Esophagus muscularis mucosa (tissue), 4 donors: Measurements from ENCODE around the gene LYSMD1. TPM values are rescaled to one million over a fixed set of nuclear protein-coding genes. Genes with fewer than 3 reads are reported as not detected.

Experiments used
- DNase-seq: peaks from one replicate; pipeline ENCODE4 v3.0.0-alpha.2; 2017; ENCODE audit errors: extremely low spot score
- H3K27ac ChIP-seq, 4 donors: fragments of 200-600 bp; sonication (generic); replicated peaks in 1 of 4; 1 replicate in 3 of 4; 2 replicates in 1 of 4; pipeline ENCODE4 v1.5.1; 2016 to 2019; ENCODE audit warnings: mild to moderate bottlenecking in 1 of 4
- H3K27me3 ChIP-seq, 4 donors: fragments of 200-600 bp; sonication (generic); one replicate each; pipeline versions ENCODE4 v1.5.1 to v1.6.0; 2016 to 2019
- H3K36me3 ChIP-seq, 4 donors: fragments of 200-600 bp; sonication (generic); one replicate each; pipeline ENCODE4 v1.5.1; 2016 to 2019
- H3K4me1 ChIP-seq, 4 donors: fragments of 200-600 bp; sonication (generic); one replicate each; pipeline ENCODE4 v1.5.1; 2016 to 2019
- H3K4me3 ChIP-seq, 4 donors: fragments of 200-600 bp; sonication (generic); 1 replicate in 2 of 4; 2 replicates in 2 of 4; pipeline ENCODE4 v1.5.1; 2016 to 2019; ENCODE audit warnings: mild to moderate bottlenecking in 4 of 4, moderate library complexity in 1 of 4
- H3K9me3 ChIP-seq, 4 donors: fragments of 200-600 bp; sonication (generic); 1 replicate in 3 of 4; 2 replicates in 1 of 4; pipeline ENCODE4 v1.5.1; 2016 to 2019
- CTCF ChIP-seq, 3 experiments: fragments of 200-600 bp in 2 of 3; fragments of 450-650 bp in 1 of 3; sonication (generic) in 2 of 3; IDR thresholded peaks; one replicate each; pipeline ENCODE4 v1.5.1; 2017 to 2019; ENCODE audit warnings: antibody characterized with exemption in 3 of 3, mild to moderate bottlenecking in 2 of 3, moderate library complexity in 1 of 3
- EP300 ChIP-seq: sonication (generic); formaldehyde crosslinking; IDR thresholded peaks from one replicate; pipeline ENCODE4 v1.6.1; 2017; ENCODE audit warnings: antibody characterized with exemption
- POLR2A ChIP-seq: fragments of 450-650 bp; IDR thresholded peaks from one replicate; pipeline ENCODE4 v1.6.1; 2017; ENCODE audit warnings: antibody characterized with exemption, moderate library complexity, mild to moderate bottlenecking, low read depth
- POLR2AphosphoS5 ChIP-seq, 2 donors: sonication (generic); formaldehyde crosslinking; IDR thresholded peaks; one replicate each; pipeline ENCODE4 v1.6.1; 2017; ENCODE audit warnings: antibody characterized with exemption in 2 of 2
- WGBS: methylation state at CpG from one replicate; pipeline ENCODE4 v1.1.5; 2018; 5-methylcytosine and 5-hydroxymethylcytosine counted together
- intact Hi-C: fragments of 100-400 bp; cut with DNase I; formaldehyde crosslinking; loops from one replicate; pipeline ENCODE4 v1.15.1; 2023
- total RNA-seq, 4 donors: library from RNA; depleted of rRNA; stranded (reverse); fragments of >200 nt; gene quantifications; one replicate each; pipeline versions ENCODE4 v1.1.0 to v1.2.1, GENCODE V29; 2016

Gene LYSMD1
- total RNA-seq, 4 donors from 2014 or later: 10.9 to 23.5 (median 12.6) TPM

DNA sequence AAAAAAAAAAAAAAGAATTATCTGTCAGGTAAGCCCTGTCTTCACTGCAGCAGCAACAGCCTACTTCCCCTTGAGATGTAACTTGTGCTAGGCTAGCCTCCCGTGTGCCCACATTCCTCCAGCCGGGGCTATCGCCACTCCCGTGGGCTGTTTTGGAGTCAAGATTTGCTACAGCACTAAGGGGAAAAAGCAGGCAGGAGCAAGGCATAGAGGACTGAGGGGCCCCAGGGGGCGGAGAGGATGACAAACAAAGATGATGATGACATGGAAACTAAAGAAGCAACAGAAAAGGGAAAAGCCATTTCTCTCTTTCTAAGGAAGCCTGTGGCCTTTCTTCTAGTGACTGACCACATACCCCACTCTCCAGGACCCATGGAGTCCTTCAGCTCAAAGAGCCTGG, 7.4 kb downstream of the LYSMD1 start:
- Histone ChIP-seq H3K9me3 (no peaks in the 10 kb centered on the region), H3K36me3 (peaks cover 17 to 67% (median 56%) of the 10 kb centered on the region in 4 donors), H3K27ac (no peak overlapping the region), H3K4me3 (no peak overlapping the region), H3K27me3 (no peaks in the 10 kb centered on the region), H3K4me1 (peaks cover 5 to 26% (median 25%) of the 10 kb centered on the region in 4 donors)
- TF ChIP-seq EP300 (no peak), POLR2A (no peak), POLR2AphosphoS5 (IDR thresholded peaks at IDR 0.05) (no peak), CTCF (IDR thresholded peaks at IDR 0.05) (no peak)
- 66% methylated on average over 5 of the region's 5 CpGs for WGBS
- DNase-seq: no peak
- intact Hi-C loops: loop anchor here (5.0 kb wide), 1 partner anchor 131 kb away; no protein-coding TSS in a partner anchor

- Histone ChIP-seq H3K36me3 (peaks cover 17 to 67% (median 55%) of the 10 kb centered on the region in 4 donors), H3K9me3 (no peaks in the 10 kb centered on the region), H3K27me3 (no peaks in the 10 kb centered on the region), H3K27ac (peak overlapping the region in 2 of 4 donors; percentile 3 to 25), H3K4me3 (peak overlapping the region; percentile 27 to 46 (median 32)), H3K4me1 (peaks cover 5 to 19% (median 17%) of the 10 kb centered on the region in 4 donors)
- intact Hi-C loops: loop anchor here (2.0 to 5.0 kb wide), 2 partner anchors 58 to 130 kb away; no protein-coding TSS in a partner anchor
- no peak for DNase-seq
- no peak for TF ChIP-seq POLR2AphosphoS5 (IDR thresholded peaks at IDR 0.05)
- no peak for TF ChIP-seq EP300
- WGBS: 71% methylated on average over 6 of the region's 6 CpGs
These were observed 8.6 kb downstream of the LYSMD1 start for GRCh38 chr1:151157067-151157531.

GRCh38 chr1:151156515-151156819, 9.2 kb downstream of the LYSMD1 start, which contains the start of gene TNFAIP8L2:
TSS of gene TNFAIP8L2 (plus strand) at chr1:151156649. CDS start at chr1:151158698, 2,049 bp downstream.
- DNase-seq: no peak
- TF ChIP-seq POLR2AphosphoS5 (IDR thresholded peaks at IDR 0.05) (no peak), EP300 (no peak), POLR2A (no peak), CTCF (IDR thresholded peaks at IDR 0.05) (no peak)
- peak within 1 kb of the TSS in 2 of 4 donors; percentile 3 to 25 for H3K27ac ChIP-seq
- H3K36me3 ChIP-seq: peaks cover 13 to 61% (median 49%) of the 10 kb centered on the region in 4 donors
- 64% methylated on average over 4 of the region's 4 CpGs for WGBS
- H3K4me3 ChIP-seq: peak within 1 kb of the TSS; percentile 27 to 46 (median 32)
- no peaks in the 10 kb centered on the region for H3K27me3 ChIP-seq
- peaks cover 5 to 19% (median 17%) of the 10 kb centered on the region in 4 donors for H3K4me1 ChIP-seq
- intact Hi-C loops: loop anchor here (2.0 to 5.0 kb wide), 2 partner anchors 58 to 129 kb away; no protein-coding TSS in a partner anchor
- no peaks in the 10 kb centered on the region for H3K9me3 ChIP-seq

GRCh38 chr1:151147665-151148064, 18.0 kb downstream of the LYSMD1 start:
- H3K36me3 ChIP-seq: peaks cover 0 to under 1% (median 0%) of the 10 kb centered on the region in 4 donors
- TF ChIP-seq EP300: no peak
- no peak for TF ChIP-seq CTCF (IDR thresholded peaks at IDR 0.05)
- no peak for TF ChIP-seq POLR2AphosphoS5 (IDR thresholded peaks at IDR 0.05)
- TF ChIP-seq POLR2A: no peak
- H3K4me3 ChIP-seq: peak overlapping the region in 2 of 4 donors; percentile 77 to 88
- DNase-seq: no peak
- H3K27ac ChIP-seq: peak overlapping the region; percentile 84 to 89 (median 87)
- H3K27me3 ChIP-seq: no peaks in the 10 kb centered on the region
- intact Hi-C loops: no loop called here
- peaks cover 35 to 49% (median 43%) of the 10 kb centered on the region in 4 donors for H3K4me1 ChIP-seq
- 90% methylated on average over 2 of the region's 2 CpGs for WGBS
- no peaks in the 10 kb centered on the region for H3K9me3 ChIP-seq

- intact Hi-C loops: no loop called here
- 7% methylated on average over 7 of the region's 7 CpGs for WGBS
These were observed 18.6 kb downstream of the LYSMD1 start for GRCh38 chr1:151147132-151147503.

More at GRCh38 chr1:151147132-151147503, 18.6 kb downstream of the LYSMD1 start:
- no peak for TF ChIP-seq POLR2A
- TF ChIP-seq EP300: no peak
- no peak for TF ChIP-seq POLR2AphosphoS5 (IDR thresholded peaks at IDR 0.05)
- no peak for TF ChIP-seq CTCF (IDR thresholded peaks at IDR 0.05)
- Histone ChIP-seq H3K4me3 (peak overlapping the region; percentile 67 to 88 (median 72)), H3K27me3 (no peaks in the 10 kb centered on the region), H3K9me3 (no peaks in the 10 kb centered on the region), H3K27ac (peak overlapping the region; percentile 84 to 89 (median 87)), H3K36me3 (peaks cover 0 to 6% (median under 1%) of the 10 kb centered on the region in 4 donors), H3K4me1 (peaks cover 40 to 54% (median 48%) of the 10 kb centered on the region in 4 donors)
- DNase-seq: no peak
